Fibroblast of the aortic adventitia (primary cell): Measurements from ENCODE around the gene HCAR2. TPM values are rescaled to one million over a fixed set of nuclear protein-coding genes. Genes with fewer than 3 reads are reported as not detected.

Source experiments
- DNase-seq: peaks from one replicate; pipeline ENCODE4 v3.0.0-alpha.2; 2010; ENCODE audit warnings: low read depth
- H3K4me3 ChIP-seq: 2 replicates; pipeline ENCODE4 v1.5.1; 2011; ENCODE audit warnings: low read depth, mild to moderate bottlenecking, control low read depth, low read length, moderate library complexity
- total RNA-seq: library from RNA; depleted of rRNA; stranded (reverse); fragments of >200 nt; gene quantifications from 2 replicates; pipeline ENCODE4 v1.2.3, GENCODE V29; 2012; ENCODE audit warnings: low replicate concordance
- TF ChIP-seq, protein P1 (sequence below): IDR thresholded peaks from 2 replicates; pipeline ENCODE4 v1.5.1; 2011; ENCODE audit warnings: mild to moderate bottlenecking, low read length, control low read depth, inconsistent platforms; ENCODE audit not compliant: insufficient read depth

The HCAR2 gene
- total RNA-seq, 1 donor = not detected

DNA sequence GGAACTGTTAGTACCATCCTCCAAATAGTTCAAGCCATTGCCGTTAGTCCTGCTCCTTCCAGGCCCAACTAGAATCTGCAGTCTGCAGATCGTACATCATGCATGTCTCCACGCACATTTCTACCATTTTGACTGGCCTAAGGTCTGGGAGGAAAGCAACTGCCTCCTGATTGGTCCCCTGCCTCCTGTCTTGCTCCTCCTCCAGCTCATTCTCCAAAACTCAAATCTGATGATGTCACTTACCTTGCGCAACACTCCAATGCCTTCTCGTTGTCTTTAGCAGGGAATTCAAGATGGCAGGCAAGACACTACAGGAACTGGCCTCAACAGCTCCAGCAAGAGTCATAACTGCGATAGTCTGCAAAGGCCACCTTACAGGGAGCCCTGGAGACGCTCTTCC is 37.2 kb upstream of the HCAR2 start:
- no peak overlapping the region for H3K4me3 ChIP-seq
- TF ChIP-seq, protein P1, sequence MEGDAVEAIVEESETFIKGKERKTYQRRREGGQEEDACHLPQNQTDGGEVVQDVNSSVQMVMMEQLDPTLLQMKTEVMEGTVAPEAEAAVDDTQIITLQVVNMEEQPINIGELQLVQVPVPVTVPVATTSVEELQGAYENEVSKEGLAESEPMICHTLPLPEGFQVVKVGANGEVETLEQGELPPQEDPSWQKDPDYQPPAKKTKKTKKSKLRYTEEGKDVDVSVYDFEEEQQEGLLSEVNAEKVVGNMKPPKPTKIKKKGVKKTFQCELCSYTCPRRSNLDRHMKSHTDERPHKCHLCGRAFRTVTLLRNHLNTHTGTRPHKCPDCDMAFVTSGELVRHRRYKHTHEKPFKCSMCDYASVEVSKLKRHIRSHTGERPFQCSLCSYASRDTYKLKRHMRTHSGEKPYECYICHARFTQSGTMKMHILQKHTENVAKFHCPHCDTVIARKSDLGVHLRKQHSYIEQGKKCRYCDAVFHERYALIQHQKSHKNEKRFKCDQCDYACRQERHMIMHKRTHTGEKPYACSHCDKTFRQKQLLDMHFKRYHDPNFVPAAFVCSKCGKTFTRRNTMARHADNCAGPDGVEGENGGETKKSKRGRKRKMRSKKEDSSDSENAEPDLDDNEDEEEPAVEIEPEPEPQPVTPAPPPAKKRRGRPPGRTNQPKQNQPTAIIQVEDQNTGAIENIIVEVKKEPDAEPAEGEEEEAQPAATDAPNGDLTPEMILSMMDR = no peak
- DNase-seq = no peak

DNA sequence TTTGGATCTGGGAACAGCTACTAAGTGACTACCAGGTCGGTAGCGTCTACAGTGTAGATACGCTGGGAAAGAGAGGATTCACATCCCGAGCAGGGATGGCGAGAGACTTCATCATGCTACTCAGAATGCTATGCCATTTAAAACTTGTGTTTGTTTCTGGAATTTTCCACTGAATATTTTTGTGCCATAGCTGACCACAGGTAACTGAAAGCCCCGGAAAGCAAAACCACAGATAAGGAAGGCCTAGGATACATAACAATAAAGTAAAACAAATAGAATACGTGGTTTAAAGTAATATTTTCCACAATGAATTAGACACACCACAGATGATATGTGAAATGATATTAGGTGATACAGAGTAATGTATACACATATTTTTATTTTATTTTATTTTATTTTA is 35.4 kb upstream of the HCAR2 start:
- H3K4me3 ChIP-seq = no peak overlapping the region
- DNase-seq = no peak
- TF ChIP-seq, protein P1 = no peak

DNA sequence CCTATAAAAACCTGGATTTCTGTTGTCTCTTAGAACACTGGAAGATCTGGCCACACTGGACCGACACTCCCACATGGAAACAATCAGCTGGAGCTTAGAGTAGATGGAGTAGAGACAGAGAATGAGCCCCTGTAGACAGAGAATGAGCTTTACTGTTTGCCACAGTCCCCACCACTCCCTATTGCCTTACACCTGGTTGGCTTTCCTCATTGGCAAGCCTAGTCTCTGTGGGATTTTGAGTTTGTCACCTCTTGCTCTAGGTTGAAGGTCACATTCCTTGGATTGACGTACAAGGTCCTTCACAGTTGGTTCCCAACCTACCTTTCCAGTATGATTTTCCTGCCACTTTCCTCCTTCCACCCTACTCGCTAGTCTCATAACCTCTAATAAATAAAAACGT is 29.5 kb upstream of the HCAR2 start:
- DNase-seq = no peak
- TF ChIP-seq, protein P1 = no peak
- H3K4me3 ChIP-seq = no peak overlapping the region

DNA sequence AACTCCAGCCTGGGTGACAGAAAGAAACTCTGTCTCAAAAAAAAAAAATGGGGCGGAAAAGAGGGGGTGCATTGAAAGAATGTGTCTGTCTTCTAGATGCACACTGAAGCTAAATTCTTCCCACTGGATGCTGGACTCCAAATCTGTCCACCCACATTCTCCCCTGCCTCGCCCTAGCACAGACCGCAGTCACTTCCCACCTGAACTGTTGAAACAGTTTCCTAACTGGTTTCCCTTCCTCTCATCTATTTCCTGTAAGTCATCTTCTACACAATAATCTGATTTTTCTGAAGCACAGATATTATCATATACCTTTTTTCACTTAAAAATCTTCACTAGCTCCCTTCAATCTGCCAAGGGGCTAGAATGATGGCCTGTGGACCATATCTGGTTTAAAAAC is 29.0 kb upstream of the HCAR2 start:
- TF ChIP-seq, protein P1 = no peak
- DNase-seq = no peak
- H3K4me3 ChIP-seq = no peak overlapping the region

DNA sequence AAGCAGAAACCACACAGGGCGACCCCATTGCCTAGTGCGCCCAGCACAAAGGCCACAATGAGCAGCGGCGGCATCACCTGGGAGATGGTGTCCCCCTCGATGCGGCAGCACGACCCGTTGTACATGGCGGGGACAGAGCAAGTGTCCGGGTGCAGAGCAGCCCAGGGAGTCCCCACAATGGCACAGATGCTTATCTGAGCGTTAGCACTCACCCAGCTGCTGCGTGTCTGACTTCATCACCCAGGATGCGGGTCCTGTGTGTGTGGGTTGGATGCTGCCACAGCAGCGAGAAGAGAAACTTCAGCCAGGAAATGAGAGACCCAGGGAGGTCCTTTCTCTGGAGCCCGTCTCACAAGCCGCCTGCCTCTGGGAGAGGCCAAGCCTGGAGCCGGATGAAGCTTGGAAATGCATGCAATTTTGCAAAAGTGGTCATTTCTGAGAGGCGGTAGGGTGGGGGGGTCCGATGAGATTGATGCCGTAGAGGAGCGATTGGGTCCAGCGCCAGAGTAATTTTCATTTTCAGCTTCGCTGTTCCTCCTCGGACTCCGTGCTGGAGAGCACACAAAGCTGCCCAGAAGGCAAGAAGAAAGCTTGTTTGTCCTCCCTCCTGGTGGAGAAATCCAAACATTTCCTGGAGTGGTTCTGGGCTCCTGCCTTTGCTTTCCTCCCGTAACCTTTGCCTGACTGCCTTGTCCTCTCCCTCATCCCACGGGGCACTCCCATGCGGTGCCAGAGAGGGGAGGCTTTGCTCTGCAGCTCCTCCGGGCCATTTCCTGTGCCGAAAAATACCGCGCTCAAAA is 27.3 kb upstream of the HCAR2 start, which contains the start of gene HCAR1:
TSS of gene HCAR1 (minus strand) at position 630 of the 800 bp plus-strand sequence. CDS start at position 125, 505 bp downstream.
- peak within 1 kb of the TSS; percentile 44 for H3K4me3 ChIP-seq
- TF ChIP-seq, protein P1 = peak; percentile 27
- peak; percentile 30 for DNase-seq

DNA sequence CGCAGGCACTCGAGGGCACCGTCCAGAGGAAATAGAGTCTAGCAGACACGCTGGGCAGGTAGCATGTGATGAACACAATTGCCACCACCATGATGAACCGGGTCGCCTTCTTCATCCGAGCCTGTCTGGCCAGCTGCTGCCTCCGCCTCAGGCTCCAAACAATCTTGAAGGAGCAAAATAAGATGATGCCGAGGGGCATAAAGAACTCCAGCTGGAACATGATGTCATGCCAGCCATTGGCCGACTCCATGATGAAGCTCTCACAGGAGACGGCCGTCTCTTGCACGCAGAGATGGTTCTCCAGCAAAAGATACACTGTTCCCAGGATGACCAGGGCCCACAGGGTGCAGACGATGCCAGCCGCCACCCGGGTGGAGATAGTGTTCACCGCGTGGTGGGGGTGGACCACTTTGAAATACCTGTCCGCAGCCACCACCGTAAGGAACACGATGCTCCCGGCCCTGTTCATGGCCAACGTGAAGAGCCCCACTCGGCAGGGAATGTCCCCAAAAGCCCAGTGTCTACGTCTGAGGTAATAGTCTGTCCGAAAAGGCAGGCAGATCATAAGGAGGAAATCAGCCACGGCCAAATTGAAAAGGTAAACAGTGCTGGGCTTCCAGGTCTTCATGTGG is 26.5 kb upstream of the HCAR2 start:
- TF ChIP-seq, protein P1 = no peak
- DNase-seq = no peak
- no peak overlapping the region for H3K4me3 ChIP-seq
